ENCODE results near the gene CCDC183. TPM values are rescaled to one million over a fixed set of nuclear protein-coding genes. Genes with fewer than 3 reads are reported as not detected.
A peak's percentile ranks its signal among the peaks of the same experiment; 100 is the strongest.

Gene CCDC183
- polyA plus RNA-seq, 3 donors = 0.54 to 2.1 TPM; not detected in 1

- peaks cover 12 to 43% of the 10 kb centered on the region in 2 donors for H3K27me3 ChIP-seq (ENCODE audit: control insufficient read depth in 2 of 2, insufficient read depth in 2 of 2, low read length in 2 of 2)
- H3K4me3 Mint-ChIP-seq = peak overlapping the region in 1 of 2 donors; percentile 59
- peaks cover 0 to 7% of the 10 kb centered on the region in 2 donors for H3K36me3 Mint-ChIP-seq
- peaks cover 0 to 2% of the 10 kb centered on the region in 2 donors for H3K36me3 ChIP-seq (replicated peaks in 1 of 2; ENCODE audit: control insufficient read depth in 1 of 2, insufficient read depth in 2 of 2, low read length in 2 of 2)
- peaks cover 35 to 59% of the 10 kb centered on the region in 2 donors for H3K4me1 ChIP-seq (ENCODE audit: control insufficient read depth in 1 of 2, insufficient read depth in 2 of 2, low read length in 2 of 2)
- H3K27ac Mint-ChIP-seq = no peak overlapping the region
- H3K4me3 ChIP-seq (replicated peaks in 1 of 3; ENCODE audit: low read depth in 2 of 3, low read length in 3 of 3) = no peak overlapping the region
- no peak overlapping the region for H3K9ac ChIP-seq (ENCODE audit: insufficient read depth, low read length, poor library complexity, severe bottlenecking)
- H2AFZ ChIP-seq (ENCODE audit: insufficient read depth, low read depth, low read length, poor library complexity, severe bottlenecking) = no peak overlapping the region
- H4K20me1 ChIP-seq (ENCODE audit: insufficient read depth, low read length) = peaks cover 9% of the 10 kb centered on the region
- peaks cover 28% of the 10 kb centered on the region for H3K4me1 Mint-ChIP-seq
- 28% methylated on average over 98 of the region's 102 CpGs for WGBS (ENCODE audit: insufficient coverage)
- no peak overlapping the region for H3K27ac ChIP-seq (ENCODE audit: low read depth in 1 of 2, low read length in 2 of 2)
- H3K27me3 Mint-ChIP-seq (ENCODE audit: low read depth in 3 of 3) = peaks cover 30 to 57% (median 40%) of the 10 kb centered on the region in 3 donors
- TF ChIP-seq, protein P1, sequence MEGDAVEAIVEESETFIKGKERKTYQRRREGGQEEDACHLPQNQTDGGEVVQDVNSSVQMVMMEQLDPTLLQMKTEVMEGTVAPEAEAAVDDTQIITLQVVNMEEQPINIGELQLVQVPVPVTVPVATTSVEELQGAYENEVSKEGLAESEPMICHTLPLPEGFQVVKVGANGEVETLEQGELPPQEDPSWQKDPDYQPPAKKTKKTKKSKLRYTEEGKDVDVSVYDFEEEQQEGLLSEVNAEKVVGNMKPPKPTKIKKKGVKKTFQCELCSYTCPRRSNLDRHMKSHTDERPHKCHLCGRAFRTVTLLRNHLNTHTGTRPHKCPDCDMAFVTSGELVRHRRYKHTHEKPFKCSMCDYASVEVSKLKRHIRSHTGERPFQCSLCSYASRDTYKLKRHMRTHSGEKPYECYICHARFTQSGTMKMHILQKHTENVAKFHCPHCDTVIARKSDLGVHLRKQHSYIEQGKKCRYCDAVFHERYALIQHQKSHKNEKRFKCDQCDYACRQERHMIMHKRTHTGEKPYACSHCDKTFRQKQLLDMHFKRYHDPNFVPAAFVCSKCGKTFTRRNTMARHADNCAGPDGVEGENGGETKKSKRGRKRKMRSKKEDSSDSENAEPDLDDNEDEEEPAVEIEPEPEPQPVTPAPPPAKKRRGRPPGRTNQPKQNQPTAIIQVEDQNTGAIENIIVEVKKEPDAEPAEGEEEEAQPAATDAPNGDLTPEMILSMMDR (IDR thresholded peaks at IDR 0.05) = no peak
- H3K4me2 ChIP-seq (replicated peaks; ENCODE audit: extremely low read depth, low read length, poor library complexity, severe bottlenecking) = no peak overlapping the region
- intact Hi-C loops (cut with micrococcal nuclease) = loop anchor here (5.0 to 10.0 kb wide), 4 partner anchors 42 to 107 kb away; partner anchors contain the start of genes C8G (in 1 of the 2), FBXW5 (in 1 of the 2), LCN12 (in 1 of the 2) and TMEM141 (in 1 of the 2)
- DNase-seq = no peak
- H3K9me3 ChIP-seq (replicated peaks in 1 of 2; ENCODE audit: control insufficient read depth in 1 of 2, insufficient read depth in 1 of 2, low read length in 2 of 2) = peaks cover 0 to 5% of the 10 kb centered on the region in 2 donors
- H3K79me2 ChIP-seq (ENCODE audit: insufficient read depth, low read length) = no peaks in the 10 kb centered on the region
- peaks cover 0 to 15% (median 12%) of the 10 kb centered on the region in 7 donors for H3K9me3 Mint-ChIP-seq
These were observed 49.5 kb downstream of the CCDC183 start for GRCh38 chr9:136845465-136846260.

GRCh38 chr9:136846376-136847087 is 50.4 kb downstream of the CCDC183 start:
- DNase-seq = no peak
- H3K4me3 Mint-ChIP-seq = peak overlapping the region; percentile 77 to 92
- intact Hi-C loops (cut with micrococcal nuclease) = loop anchor here (5.0 to 10.0 kb wide), 4 partner anchors 41 to 106 kb away; partner anchors contain the start of genes C8G (in 1 of the 2), FBXW5 (in 1 of the 2), LCN12 (in 1 of the 2) and TMEM141 (in 1 of the 2)
- H3K36me3 Mint-ChIP-seq = peaks cover 0 to 7% of the 10 kb centered on the region in 2 donors
- peaks cover 0 to 15% (median 12%) of the 10 kb centered on the region in 7 donors for H3K9me3 Mint-ChIP-seq
- Histone ChIP-seq H3K9ac (ENCODE audit: insufficient read depth, low read length, poor library complexity, severe bottlenecking) (no peak overlapping the region), H3K4me2 (replicated peaks; ENCODE audit: extremely low read depth, low read length, poor library complexity, severe bottlenecking) (peak overlapping the region; percentile 99), H4K20me1 (ENCODE audit: insufficient read depth, low read length) (peaks cover 9% of the 10 kb centered on the region), H3K9me3 (replicated peaks in 1 of 2; ENCODE audit: control insufficient read depth in 1 of 2, insufficient read depth in 1 of 2, low read length in 2 of 2) (peaks cover 0 to 5% of the 10 kb centered on the region in 2 donors), H3K27me3 (ENCODE audit: control insufficient read depth in 2 of 2, insufficient read depth in 2 of 2, low read length in 2 of 2) (peaks cover 12 to 43% of the 10 kb centered on the region in 2 donors), H3K36me3 (replicated peaks in 1 of 2; ENCODE audit: control insufficient read depth in 1 of 2, insufficient read depth in 2 of 2, low read length in 2 of 2) (peaks cover 0 to 5% of the 10 kb centered on the region in 2 donors), H3K4me3 (replicated peaks in 1 of 3; ENCODE audit: low read depth in 2 of 3, low read length in 3 of 3) (peak overlapping the region in 1 of 3 experiments; percentile 93), H3K79me2 (ENCODE audit: insufficient read depth, low read length) (no peaks in the 10 kb centered on the region), H3K27ac (ENCODE audit: low read depth in 1 of 2, low read length in 2 of 2) (no peak overlapping the region), H3K4me1 (ENCODE audit: control insufficient read depth in 1 of 2, insufficient read depth in 2 of 2, low read length in 2 of 2) (peaks cover 35 to 59% of the 10 kb centered on the region in 2 donors), H2AFZ (ENCODE audit: insufficient read depth, low read depth, low read length, poor library complexity, severe bottlenecking) (peak overlapping the region; percentile 68)
- 5% methylated on average over 98 of the region's 98 CpGs for WGBS (ENCODE audit: insufficient coverage)
- peaks cover 30 to 55% (median 40%) of the 10 kb centered on the region in 3 donors for H3K27me3 Mint-ChIP-seq (ENCODE audit: low read depth in 3 of 3)
- TF ChIP-seq, protein P1 (IDR thresholded peaks at IDR 0.05) = no peak
- no peak overlapping the region for H3K27ac Mint-ChIP-seq
- peaks cover 28% of the 10 kb centered on the region for H3K4me1 Mint-ChIP-seq
